ENCODE results near the gene BSG. TPM values are rescaled to one million over a fixed set of nuclear protein-coding genes. Genes with fewer than 3 reads are reported as not detected.

BSG gene
- total and polyA plus RNA-seq, 9 of the 15 experiments (the other 6 are each of a cell fraction or from before 2014, with no cell fraction given) = 4.6 to 495 (median 187) TPM

DNA sequence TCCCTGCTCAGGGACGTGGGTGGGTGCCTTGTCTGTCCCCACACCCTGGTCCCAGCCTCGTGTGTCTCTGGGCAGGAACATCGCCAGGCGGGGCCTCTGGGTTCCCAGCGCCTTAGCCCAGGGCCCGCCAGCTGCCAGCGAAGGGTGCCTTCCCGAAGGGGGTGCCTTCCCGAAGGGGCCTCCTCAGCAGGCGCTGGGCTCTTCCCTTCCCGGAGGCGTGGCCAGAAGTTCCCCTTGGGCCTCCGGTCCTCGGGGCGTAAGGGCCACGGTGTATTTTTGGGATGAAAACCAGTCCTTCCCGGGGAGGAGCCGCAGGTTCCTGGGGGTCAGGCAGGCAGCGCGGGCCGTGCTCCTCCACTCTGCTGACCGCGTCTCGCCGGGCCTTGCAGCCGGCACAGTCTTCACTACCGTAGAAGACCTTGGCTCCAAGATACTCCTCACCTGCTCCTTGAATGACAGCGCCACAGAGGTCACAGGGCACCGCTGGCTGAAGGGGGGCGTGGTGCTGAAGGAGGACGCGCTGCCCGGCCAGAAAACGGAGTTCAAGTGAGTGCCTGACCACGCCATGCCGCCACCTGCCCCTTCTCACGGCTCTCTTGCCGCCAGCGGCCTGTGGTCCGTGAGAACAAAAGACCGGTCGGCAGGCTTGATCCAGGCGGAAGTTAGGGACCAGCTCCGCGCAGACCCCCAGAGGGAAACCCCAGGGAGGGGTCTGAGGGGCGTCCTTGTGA lies 6.9 kb downstream of the BSG start:
- Histone ChIP-seq H3K4me3 (no peak overlapping the region), H4K20me1 (replicated peaks; ENCODE audit: control insufficient read depth, insufficient read depth, low read length) (peaks cover 75% of the 10 kb centered on the region), H3K4me1 (replicated peaks in 1 of 2; ENCODE audit: control insufficient read depth in 2 of 2, insufficient read depth in 2 of 2, low read length in 2 of 2) (peaks cover 21 to 94% of the 10 kb centered on the region in 2 experiments), H3K79me2 (ENCODE audit: control insufficient read depth, insufficient read depth, low read length) (peaks cover 63% of the 10 kb centered on the region), H3K9me1 (ENCODE audit: control insufficient read depth, insufficient read depth, low read length) (peaks cover 15% of the 10 kb centered on the region), H3K9ac (ENCODE audit: insufficient read depth in 1 of 2, low read depth in 2 of 2, low read length in 2 of 2) (no peak overlapping the region; a peak in 1 of 4 replicates), H3K9me3 (replicated peaks; ENCODE audit: control insufficient read depth, insufficient read depth, low read depth, low read length) (no peaks in the 10 kb centered on the region), H3K27ac (ENCODE audit: extremely low read depth, low read depth, low read length) (no peak overlapping the region), H3K27me3 (ENCODE audit: control insufficient read depth in 2 of 2, insufficient read depth in 2 of 2, low read length in 2 of 2) (no peaks in the 10 kb centered on the region), H3K4me2 (ENCODE audit: insufficient read depth, low read length) (no peak overlapping the region), H3K36me3 (ENCODE audit: control insufficient read depth, insufficient read depth, low read length) (peaks cover 76% of the 10 kb centered on the region; the same call in 2 of the 3 replicates), H2AFZ (ENCODE audit: low read depth, low read length) (no peak overlapping the region)
- TF ChIP-seq MCM7 (IDR thresholded peaks at IDR 0.05) (no peak), POLR2G (IDR thresholded peaks at IDR 0.05; ENCODE audit: low read depth, low read length) (peak; percentile 2; the same call in 1 of the 2 replicates), RBFOX2 (IDR thresholded peaks at IDR 0.05; ENCODE audit: low read depth, low read length) (peak; percentile 63)
- TF ChIP-seq, protein P1, sequence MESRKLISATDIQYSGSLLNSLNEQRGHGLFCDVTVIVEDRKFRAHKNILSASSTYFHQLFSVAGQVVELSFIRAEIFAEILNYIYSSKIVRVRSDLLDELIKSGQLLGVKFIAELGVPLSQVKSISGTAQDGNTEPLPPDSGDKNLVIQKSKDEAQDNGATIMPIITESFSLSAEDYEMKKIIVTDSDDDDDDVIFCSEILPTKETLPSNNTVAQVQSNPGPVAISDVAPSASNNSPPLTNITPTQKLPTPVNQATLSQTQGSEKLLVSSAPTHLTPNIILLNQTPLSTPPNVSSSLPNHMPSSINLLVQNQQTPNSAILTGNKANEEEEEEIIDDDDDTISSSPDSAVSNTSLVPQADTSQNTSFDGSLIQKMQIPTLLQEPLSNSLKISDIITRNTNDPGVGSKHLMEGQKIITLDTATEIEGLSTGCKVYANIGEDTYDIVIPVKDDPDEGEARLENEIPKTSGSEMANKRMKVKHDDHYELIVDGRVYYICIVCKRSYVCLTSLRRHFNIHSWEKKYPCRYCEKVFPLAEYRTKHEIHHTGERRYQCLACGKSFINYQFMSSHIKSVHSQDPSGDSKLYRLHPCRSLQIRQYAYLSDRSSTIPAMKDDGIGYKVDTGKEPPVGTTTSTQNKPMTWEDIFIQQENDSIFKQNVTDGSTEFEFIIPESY (CRISPR knock-in tag; IDR thresholded peaks at IDR 0.05) = peak; percentile 69
- POLR2A ChIA-PET = interaction anchor here (0.7 to 1.1 kb wide), 2 partner anchors 55 to 102 kb away, joined by 3 read pairs; no protein-coding TSS in a partner anchor
- BruUV-seq (replicated peaks) = no TSS peak
- FAIRE-seq (no peak), ATAC-seq (no peak), DNase-seq (ENCODE audit: extremely low read depth in 1 of 4, low spot score in 3 of 4) (no peak)
- in situ Hi-C loops (cut with MboI) (no loop called here), intact Hi-C loops (cut with micrococcal nuclease) (no loop called here)
- WGBS (ENCODE audit: insufficient coverage, low coverage, missing lambda C conversion rate) = 94% methylated on average over 34 of the region's 46 CpGs
- CTCF ChIA-PET (ENCODE audit: low intra/inter-chr PET ratio) = no interaction called here
